Calu3 (cell line): ENCODE data around the gene SLC9A3. TPM values are rescaled to one million over a fixed set of nuclear protein-coding genes. Genes with fewer than 3 reads are reported as not detected.
A peak's percentile ranks its signal among the peaks of the same experiment; 100 is the strongest.
"Not testable (repeated sequence)": the region's sequence is repeated elsewhere in the genome, so short reads cannot be mapped to it uniquely, and the experiment has no call there.

Experiments
- BruUV-seq: library from RNA; stranded (reverse); fragments of 400-500 nt; replicated peaks from 2 replicates; lab custom pipeline; 2021; lab: Mats Ljungman, UMichigan
- CTCF ChIA-PET: fragments of 300-600 bp; sonication (Branson Sonifier 250); formaldehyde crosslinking; loops from one replicate; lab custom pipeline; 2022; ENCODE audit warnings: antibody characterized with exemption; lab: Charles Lee
- DNase-seq: peaks from one replicate; pipeline ENCODE4 v3.0.0; 2022
- H3K27ac Mint-ChIP-seq: one replicate; pipeline ENCODE4 v1.8.0; 2022; ENCODE audit warnings: mixed read lengths; ENCODE audit not compliant: unreplicated experiment
- H3K27me3 Mint-ChIP-seq: one replicate; pipeline ENCODE4 v1.8.0; 2022; ENCODE audit warnings: mixed read lengths; ENCODE audit not compliant: unreplicated experiment
- H3K36me3 Mint-ChIP-seq: one replicate; pipeline ENCODE4 v1.8.0; 2022; ENCODE audit warnings: mild to moderate bottlenecking, moderate library complexity, mixed read lengths; ENCODE audit not compliant: insufficient read depth, unreplicated experiment
- H3K4me1 Mint-ChIP-seq: one replicate; pipeline ENCODE4 v1.8.0; 2022; ENCODE audit warnings: mild to moderate bottlenecking, low read depth, mixed read lengths; ENCODE audit not compliant: unreplicated experiment
- H3K4me3 Mint-ChIP-seq: one replicate; pipeline ENCODE4 v1.8.0; 2022; ENCODE audit warnings: mild to moderate bottlenecking, low read depth, moderate library complexity, mixed read lengths; ENCODE audit not compliant: unreplicated experiment
- H3K9me3 Mint-ChIP-seq: one replicate; pipeline ENCODE4 v1.8.0; 2022; ENCODE audit warnings: low read depth, mixed read lengths; ENCODE audit not compliant: unreplicated experiment
- intact Hi-C: fragments of 100-400 bp; cut with micrococcal nuclease; formaldehyde crosslinking; loops from one replicate; pipeline ENCODE4 v1.10.0; 2022; ENCODE audit not compliant: unreplicated experiment
- total RNA-seq: library from RNA; stranded (reverse); gene quantifications from 2 replicates; pipeline ENCODE4 v1.2.3, GENCODE V29; 2022
- TF ChIP-seq, protein P1 (sequence below): fragments of 200-600 bp; IDR thresholded peaks from one replicate; pipeline ENCODE4 v1.8.0; 2022; ENCODE audit warnings: antibody characterized with exemption; ENCODE audit not compliant: unreplicated experiment

SLC9A3 gene
- total RNA-seq, 1 experiment from 2014 or later, result 1.1 TPM

DNA sequence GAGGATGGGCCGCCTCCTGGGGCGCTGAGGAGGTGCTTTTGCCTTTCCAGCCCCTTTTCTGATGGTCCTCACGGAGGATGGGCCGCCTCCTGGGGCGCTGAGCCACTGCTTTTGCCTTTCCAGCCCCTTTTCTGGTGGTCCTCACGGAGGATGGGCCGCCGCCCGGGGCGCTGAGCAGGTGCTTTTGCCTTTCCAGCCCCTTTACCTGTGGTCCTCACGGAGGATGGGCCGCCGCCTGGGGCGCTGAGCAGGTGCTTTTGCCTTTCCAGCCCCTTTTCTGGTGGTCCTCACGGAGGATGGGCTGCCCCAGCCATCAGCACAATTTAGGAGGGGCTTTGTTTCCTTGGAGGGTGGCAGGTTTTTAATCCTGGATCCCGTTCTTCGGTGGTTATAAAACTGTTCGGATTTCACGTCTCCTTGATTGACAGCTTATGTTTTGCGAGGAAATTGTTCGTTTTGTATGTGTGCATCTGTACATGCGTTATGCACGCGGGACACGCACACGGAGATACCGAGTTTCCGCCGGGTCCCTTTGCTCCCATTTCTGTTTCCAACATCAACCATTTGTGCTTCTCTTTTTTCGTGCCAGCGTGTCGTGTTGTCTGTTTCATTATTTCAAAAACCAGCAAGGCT lies 34.7 kb upstream of the SLC9A3 start:
- DNase-seq, result no peak
- TF ChIP-seq, protein P1, sequence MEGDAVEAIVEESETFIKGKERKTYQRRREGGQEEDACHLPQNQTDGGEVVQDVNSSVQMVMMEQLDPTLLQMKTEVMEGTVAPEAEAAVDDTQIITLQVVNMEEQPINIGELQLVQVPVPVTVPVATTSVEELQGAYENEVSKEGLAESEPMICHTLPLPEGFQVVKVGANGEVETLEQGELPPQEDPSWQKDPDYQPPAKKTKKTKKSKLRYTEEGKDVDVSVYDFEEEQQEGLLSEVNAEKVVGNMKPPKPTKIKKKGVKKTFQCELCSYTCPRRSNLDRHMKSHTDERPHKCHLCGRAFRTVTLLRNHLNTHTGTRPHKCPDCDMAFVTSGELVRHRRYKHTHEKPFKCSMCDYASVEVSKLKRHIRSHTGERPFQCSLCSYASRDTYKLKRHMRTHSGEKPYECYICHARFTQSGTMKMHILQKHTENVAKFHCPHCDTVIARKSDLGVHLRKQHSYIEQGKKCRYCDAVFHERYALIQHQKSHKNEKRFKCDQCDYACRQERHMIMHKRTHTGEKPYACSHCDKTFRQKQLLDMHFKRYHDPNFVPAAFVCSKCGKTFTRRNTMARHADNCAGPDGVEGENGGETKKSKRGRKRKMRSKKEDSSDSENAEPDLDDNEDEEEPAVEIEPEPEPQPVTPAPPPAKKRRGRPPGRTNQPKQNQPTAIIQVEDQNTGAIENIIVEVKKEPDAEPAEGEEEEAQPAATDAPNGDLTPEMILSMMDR, result no peak
- Mint-ChIP-seq H3K4me1 (peaks cover 20% of the 10 kb centered on the region), H3K9me3 (no peaks in the 10 kb centered on the region), H3K27me3 (peaks cover 35% of the 10 kb centered on the region), H3K4me3 (no peak overlapping the region), H3K36me3 (peaks cover 4% of the 10 kb centered on the region), H3K27ac (no peak overlapping the region)
- intact Hi-C loops, result no loop called here
- no TSS peak for BruUV-seq
- CTCF ChIA-PET, result no interaction called here

DNA sequence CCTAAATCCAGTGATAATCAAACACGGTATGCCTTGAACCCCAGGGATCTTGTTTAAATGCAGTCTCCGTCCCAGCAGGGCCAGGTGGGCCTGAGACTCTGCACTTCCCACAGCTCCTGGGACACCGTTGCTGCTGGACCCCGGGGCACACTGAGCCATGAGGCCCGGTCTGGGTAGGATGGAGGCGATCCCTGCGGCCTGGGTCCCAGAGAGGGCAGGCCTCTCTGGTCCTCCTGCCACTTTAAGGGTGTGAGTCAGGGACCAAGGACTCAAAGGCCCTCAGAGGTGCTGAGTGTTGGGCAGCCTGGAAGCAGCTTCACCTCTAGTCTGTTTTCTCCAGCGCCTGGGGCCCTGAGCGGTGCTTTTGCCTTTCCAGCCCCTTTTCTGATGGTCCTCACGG lies 34.1 kb upstream of the SLC9A3 start:
- CTCF ChIA-PET, result no interaction called here
- H3K27me3 Mint-ChIP-seq, result peaks cover 41% of the 10 kb centered on the region
- no peak for DNase-seq
- no peak overlapping the region for H3K4me3 Mint-ChIP-seq
- TF ChIP-seq, protein P1, result no peak
- no TSS peak for BruUV-seq
- H3K27ac Mint-ChIP-seq, result no peak overlapping the region
- H3K4me1 Mint-ChIP-seq, result peaks cover 27% of the 10 kb centered on the region
- H3K9me3 Mint-ChIP-seq, result no peaks in the 10 kb centered on the region
- peaks cover 5% of the 10 kb centered on the region for H3K36me3 Mint-ChIP-seq
- intact Hi-C loops, result no loop called here

DNA sequence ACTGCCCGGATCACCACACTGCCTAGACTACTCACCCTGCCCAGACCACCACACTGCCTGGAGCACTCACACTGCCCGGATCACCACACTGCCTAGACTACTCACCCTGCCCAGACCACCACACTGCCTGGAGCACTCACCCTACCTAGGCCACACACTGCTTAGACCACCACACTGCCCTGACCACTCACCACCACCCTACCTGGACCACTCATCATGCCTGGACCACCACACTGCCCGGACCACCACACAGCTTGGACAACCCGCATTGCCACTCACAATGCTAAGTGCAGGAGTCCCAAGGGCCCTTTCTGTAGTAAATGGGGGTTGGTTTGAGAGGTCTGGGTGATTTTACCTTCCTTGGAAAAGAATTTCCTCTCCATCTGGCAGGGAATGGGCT lies 33.7 kb upstream of the SLC9A3 start:
- H3K9me3 Mint-ChIP-seq, intact Hi-C loops, DNase-seq, H3K36me3 Mint-ChIP-seq, BruUV-seq, CTCF ChIA-PET: not testable (repeated sequence)
- Mint-ChIP-seq H3K4me1 (peaks cover 27% of the 10 kb centered on the region), H3K4me3 (peak overlapping the region; percentile 20), H3K27ac (peak overlapping the region; percentile 46), H3K27me3 (peaks cover 44% of the 10 kb centered on the region)

DNA sequence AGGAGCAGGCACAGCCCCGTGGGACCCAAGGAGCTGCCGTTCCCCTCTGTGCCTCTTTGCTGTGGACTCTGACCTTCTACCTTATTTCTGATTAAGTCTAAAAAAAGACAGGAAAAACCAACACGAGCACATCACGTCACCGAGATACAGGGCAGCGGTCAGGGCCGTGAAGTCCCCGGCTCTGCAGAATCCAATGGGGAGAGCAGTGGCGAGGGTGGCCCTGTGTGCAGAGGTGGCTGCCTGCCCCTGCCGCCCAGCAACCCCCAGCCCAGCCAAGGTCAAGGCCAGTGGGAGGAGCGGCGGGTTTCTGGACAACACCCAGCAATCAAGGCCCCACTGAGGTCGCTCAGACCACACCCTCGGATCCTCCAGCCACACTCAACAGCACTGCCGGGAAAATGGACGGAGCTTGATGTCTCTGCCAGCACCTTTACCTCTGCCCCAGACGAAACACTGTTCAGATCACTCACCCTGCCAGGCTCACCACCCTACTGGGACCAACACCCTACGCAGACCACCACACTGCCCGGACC lies 32.7 kb upstream of the SLC9A3 start:
- TF ChIP-seq, protein P1, result no peak
- DNase-seq, result no peak
- Mint-ChIP-seq H3K4me3 (no peak overlapping the region), H3K9me3 (no peaks in the 10 kb centered on the region), H3K36me3 (peaks cover 5% of the 10 kb centered on the region), H3K27me3 (peaks cover 44% of the 10 kb centered on the region), H3K27ac (no peak overlapping the region), H3K4me1 (peaks cover 27% of the 10 kb centered on the region)
- CTCF ChIA-PET, result interaction anchor here (0.7 to 1.1 kb wide), 3 partner anchors 29 to 111 kb away, joined by 3 to 4 read pairs (median 3); no protein-coding TSS in a partner anchor
- no TSS peak for BruUV-seq
- intact Hi-C loops, result no loop called here
